Mammary epithelial cell (primary cell): ENCODE data around the gene SBF1.

ENCODE experiments used
- CTCF ChIP-seq, 2 donors: IDR thresholded peaks in 1 of 2; conservative IDR thresholded peaks in 1 of 2; 2 replicates each; pipeline ENCODE4 v1.5.1; 2011 to 2012; ENCODE audit warnings: inconsistent platforms in 2 of 2, low read length in 2 of 2, mild to moderate bottlenecking in 2 of 2, control low read depth in 1 of 2, low read depth in 1 of 2; ENCODE audit not compliant: insufficient read depth in 1 of 2; ENCODE audit errors: extremely low read depth in 1 of 2
- EZH2 ChIP-seq: IDR thresholded peaks from 2 replicates; pipeline ENCODE4 v1.6.1; 2012; ENCODE audit warnings: low read length, inconsistent platforms, borderline replicate concordance

GRCh38 chr22:50476868-50477267 lies 2.0 kb upstream of the SBF1 start:
- TF ChIP-seq CTCF (conservative IDR thresholded peaks at IDR 0.05 in 1 of 2, IDR thresholded peaks at IDR 0.05 in 1 of 2; ENCODE audit: extremely low read depth in 1 of 2, insufficient read depth in 1 of 2, low read depth in 1 of 2, low read length in 2 of 2), result no peak
- TF ChIP-seq EZH2, result no peak
